ENCODE results near the gene CYP2W1.

GRCh38 chr7:1014681-1015080 is 31.7 kb downstream of the CYP2W1 start:
- TF ChIP-seq NR2C2 (IDR thresholded peaks at IDR 0.05; ENCODE audit: borderline replicate concordance, control insufficient read depth, insufficient read length, low read depth), result no peak
- no peak for TF ChIP-seq YY1 (IDR thresholded peaks at IDR 0.05; ENCODE audit: low read depth, low read length)
- TF ChIP-seq, protein P1, sequence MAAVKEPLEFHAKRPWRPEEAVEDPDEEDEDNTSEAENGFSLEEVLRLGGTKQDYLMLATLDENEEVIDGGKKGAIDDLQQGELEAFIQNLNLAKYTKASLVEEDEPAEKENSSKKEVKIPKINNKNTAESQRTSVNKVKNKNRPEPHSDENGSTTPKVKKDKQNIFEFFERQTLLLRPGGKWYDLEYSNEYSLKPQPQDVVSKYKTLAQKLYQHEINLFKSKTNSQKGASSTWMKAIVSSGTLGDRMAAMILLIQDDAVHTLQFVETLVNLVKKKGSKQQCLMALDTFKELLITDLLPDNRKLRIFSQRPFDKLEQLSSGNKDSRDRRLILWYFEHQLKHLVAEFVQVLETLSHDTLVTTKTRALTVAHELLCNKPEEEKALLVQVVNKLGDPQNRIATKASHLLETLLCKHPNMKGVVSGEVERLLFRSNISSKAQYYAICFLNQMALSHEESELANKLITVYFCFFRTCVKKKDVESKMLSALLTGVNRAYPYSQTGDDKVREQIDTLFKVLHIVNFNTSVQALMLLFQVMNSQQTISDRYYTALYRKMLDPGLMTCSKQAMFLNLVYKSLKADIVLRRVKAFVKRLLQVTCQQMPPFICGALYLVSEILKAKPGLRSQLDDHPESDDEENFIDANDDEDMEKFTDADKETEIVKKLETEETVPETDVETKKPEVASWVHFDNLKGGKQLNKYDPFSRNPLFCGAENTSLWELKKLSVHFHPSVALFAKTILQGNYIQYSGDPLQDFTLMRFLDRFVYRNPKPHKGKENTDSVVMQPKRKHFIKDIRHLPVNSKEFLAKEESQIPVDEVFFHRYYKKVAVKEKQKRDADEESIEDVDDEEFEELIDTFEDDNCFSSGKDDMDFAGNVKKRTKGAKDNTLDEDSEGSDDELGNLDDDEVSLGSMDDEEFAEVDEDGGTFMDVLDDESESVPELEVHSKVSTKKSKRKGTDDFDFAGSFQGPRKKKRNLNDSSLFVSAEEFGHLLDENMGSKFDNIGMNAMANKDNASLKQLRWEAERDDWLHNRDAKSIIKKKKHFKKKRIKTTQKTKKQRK (IDR thresholded peaks at IDR 0.05; ENCODE audit: low read depth, low read length), result no peak
- no peak for TF ChIP-seq KAT2A (conservative IDR thresholded peaks at IDR 0.05; ENCODE audit: control insufficient read depth, low read depth, low read length)
- TF ChIP-seq POLR2AphosphoS2 (IDR thresholded peaks at IDR 0.05; ENCODE audit: low read depth, low read length), result no peak; the same call in 1 of the 2 replicates
- no peak for TF ChIP-seq ZZZ3 (IDR thresholded peaks at IDR 0.05; ENCODE audit: control insufficient read depth, insufficient read length, low read depth)
- no peak for TF ChIP-seq ZNF24 (IDR thresholded peaks at IDR 0.05)
- no peak; the same call in 1 of the 2 replicates for TF ChIP-seq POLR2AphosphoS5 (IDR thresholded peaks at IDR 0.05; ENCODE audit: low read length)
- no peak for TF ChIP-seq RFX5 (IDR thresholded peaks at IDR 0.05; ENCODE audit: low read depth, low read length)
- TF ChIP-seq CBFB (IDR thresholded peaks at IDR 0.05; ENCODE audit: low read depth), result no peak
- no peak for TF ChIP-seq ATF3 (IDR thresholded peaks at IDR 0.05; ENCODE audit: borderline replicate concordance, extremely low read depth, low read depth, low read length)
- TF ChIP-seq MTA3 (IDR thresholded peaks at IDR 0.05; ENCODE audit: borderline replicate concordance, low read length), result no peak
- no peak for TF ChIP-seq EP300 (IDR thresholded peaks at IDR 0.05; ENCODE audit: borderline replicate concordance in 1 of 2, control insufficient read depth in 1 of 2, low read depth in 2 of 2, low read length in 2 of 2)
- no peak for TF ChIP-seq SMC3 (IDR thresholded peaks at IDR 0.05; ENCODE audit: borderline replicate concordance, low read length)
